ENCODE measurements around the gene SIGLEC11.
A peak's percentile ranks its signal among the peaks of the same experiment; 100 is the strongest.

SIGLEC11 gene

GRCh38 chr19:50003810-50004419, 42.9 kb upstream of the SIGLEC11 start (continued):
- TF ChIP-seq INSM2 (tag by site-specific recombination; IDR thresholded peaks at IDR 0.05) (peak; percentile 21; the same call in 1 of the 2 replicates), ZSCAN23 (tag by site-specific recombination; IDR thresholded peaks at IDR 0.05) (no peak), ZNF621 (tag by site-specific recombination; IDR thresholded peaks at IDR 0.05) (no peak), YY2 (tag by site-specific recombination; IDR thresholded peaks at IDR 0.05) (no peak), ZNF664 (tag by site-specific recombination; IDR thresholded peaks at IDR 0.05) (no peak), ZNF555 (tag by site-specific recombination; conservative IDR thresholded peaks at IDR 0.05) (no peak), ZNF404 (tag by site-specific recombination; IDR thresholded peaks at IDR 0.05) (no peak), ZNF174 (tag by site-specific recombination; IDR thresholded peaks at IDR 0.05) (no peak), ATF2 (tag by site-specific recombination; IDR thresholded peaks at IDR 0.05; ENCODE audit: low read depth) (no peak), HOXA7 (CRISPR knock-in tag; IDR thresholded peaks at IDR 0.05; ENCODE audit: borderline replicate concordance) (no peak), ZNF830 (tag by site-specific recombination; IDR thresholded peaks at IDR 0.05; ENCODE audit: low read depth) (no peak), ZNF658 (tag by site-specific recombination; IDR thresholded peaks at IDR 0.05) (no peak), ZNF239 (tag by site-specific recombination; IDR thresholded peaks at IDR 0.05) (no peak), ZNF19 (tag by site-specific recombination; IDR thresholded peaks at IDR 0.05; ENCODE audit: low read depth) (no peak), SP2 (tag by site-specific recombination; IDR thresholded peaks at IDR 0.05) (no peak), ZNF248 (tag by site-specific recombination; IDR thresholded peaks at IDR 0.05) (peak; percentile 64; the same call in 1 of the 2 replicates), ZNF211 (tag by site-specific recombination; IDR thresholded peaks at IDR 0.05; ENCODE audit: low read depth) (no peak), MZF1 (tag by site-specific recombination; IDR thresholded peaks at IDR 0.05; ENCODE audit: borderline replicate concordance) (no peak), ZNF146 (tag by site-specific recombination; IDR thresholded peaks at IDR 0.05) (no peak), ZNF645 (tag by site-specific recombination; IDR thresholded peaks at IDR 0.05) (no peak), ZBTB1 (tag by site-specific recombination; IDR thresholded peaks at IDR 0.05) (no peak), ZNF629 (tag by site-specific recombination; IDR thresholded peaks at IDR 0.05) (peak; percentile 45; the same call in 1 of the 2 replicates)
- TF ChIP-seq, protein P1, sequence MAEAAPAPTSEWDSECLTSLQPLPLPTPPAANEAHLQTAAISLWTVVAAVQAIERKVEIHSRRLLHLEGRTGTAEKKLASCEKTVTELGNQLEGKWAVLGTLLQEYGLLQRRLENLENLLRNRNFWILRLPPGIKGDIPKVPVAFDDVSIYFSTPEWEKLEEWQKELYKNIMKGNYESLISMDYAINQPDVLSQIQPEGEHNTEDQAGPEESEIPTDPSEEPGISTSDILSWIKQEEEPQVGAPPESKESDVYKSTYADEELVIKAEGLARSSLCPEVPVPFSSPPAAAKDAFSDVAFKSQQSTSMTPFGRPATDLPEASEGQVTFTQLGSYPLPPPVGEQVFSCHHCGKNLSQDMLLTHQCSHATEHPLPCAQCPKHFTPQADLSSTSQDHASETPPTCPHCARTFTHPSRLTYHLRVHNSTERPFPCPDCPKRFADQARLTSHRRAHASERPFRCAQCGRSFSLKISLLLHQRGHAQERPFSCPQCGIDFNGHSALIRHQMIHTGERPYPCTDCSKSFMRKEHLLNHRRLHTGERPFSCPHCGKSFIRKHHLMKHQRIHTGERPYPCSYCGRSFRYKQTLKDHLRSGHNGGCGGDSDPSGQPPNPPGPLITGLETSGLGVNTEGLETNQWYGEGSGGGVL (tag by site-specific recombination; IDR thresholded peaks at IDR 0.05): peak; percentile 67
- TF ChIP-seq, protein P2, sequence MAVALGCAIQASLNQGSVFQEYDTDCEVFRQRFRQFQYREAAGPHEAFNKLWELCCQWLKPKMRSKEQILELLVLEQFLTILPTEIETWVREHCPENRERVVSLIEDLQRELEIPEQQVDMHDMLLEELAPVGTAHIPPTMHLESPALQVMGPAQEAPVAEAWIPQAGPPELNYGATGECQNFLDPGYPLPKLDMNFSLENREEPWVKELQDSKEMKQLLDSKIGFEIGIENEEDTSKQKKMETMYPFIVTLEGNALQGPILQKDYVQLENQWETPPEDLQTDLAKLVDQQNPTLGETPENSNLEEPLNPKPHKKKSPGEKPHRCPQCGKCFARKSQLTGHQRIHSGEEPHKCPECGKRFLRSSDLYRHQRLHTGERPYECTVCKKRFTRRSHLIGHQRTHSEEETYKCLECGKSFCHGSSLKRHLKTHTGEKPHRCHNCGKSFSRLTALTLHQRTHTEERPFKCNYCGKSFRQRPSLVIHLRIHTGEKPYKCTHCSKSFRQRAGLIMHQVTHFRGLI (tag by site-specific recombination; IDR thresholded peaks at IDR 0.05): no peak; the same call in 1 of the 2 replicates

All from HEK293 (cell line).